ENCODE measurements around the gene OR11H1.
"Not testable (repeated sequence)": the region's sequence is repeated elsewhere in the genome, so short reads cannot be mapped to it uniquely, and the experiment has no call there.

Gene OR11H1, protein sequence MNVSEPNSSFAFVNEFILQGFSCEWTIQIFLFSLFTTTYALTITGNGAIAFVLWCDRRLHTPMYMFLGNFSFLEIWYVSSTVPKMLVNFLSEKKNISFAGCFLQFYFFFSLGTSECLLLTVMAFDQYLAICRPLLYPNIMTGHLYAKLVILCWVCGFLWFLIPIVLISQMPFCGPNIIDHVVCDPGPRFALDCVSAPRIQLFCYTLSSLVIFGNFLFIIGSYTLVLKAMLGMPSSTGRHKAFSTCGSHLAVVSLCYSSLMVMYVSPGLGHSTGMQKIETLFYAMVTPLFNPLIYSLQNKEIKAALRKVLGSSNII

DNA sequence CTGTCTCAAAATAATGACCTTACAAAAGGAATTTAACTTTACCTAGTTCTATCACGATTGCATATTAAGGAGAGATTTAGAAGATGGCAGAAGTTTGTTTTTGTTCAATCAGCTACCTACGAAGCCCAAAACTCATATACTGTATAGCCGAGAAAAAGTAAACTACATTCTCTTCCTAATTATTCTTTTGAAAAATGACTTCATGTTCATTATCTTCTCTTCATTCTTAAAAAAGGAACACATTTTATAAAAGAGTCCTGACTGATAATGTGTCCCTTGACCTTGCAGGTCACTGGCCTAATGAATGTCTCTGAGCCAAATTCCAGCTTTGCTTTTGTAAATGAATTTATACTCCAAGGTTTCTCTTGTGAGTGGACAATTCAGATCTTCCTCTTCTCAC, at the start of gene OR11H1:
OR11H1 (plus strand) TSS at position 301 of the 400 bp plus-strand sequence; CDS start at position 301, 0 bp downstream.
- DNase-seq: not testable (repeated sequence)

DNA sequence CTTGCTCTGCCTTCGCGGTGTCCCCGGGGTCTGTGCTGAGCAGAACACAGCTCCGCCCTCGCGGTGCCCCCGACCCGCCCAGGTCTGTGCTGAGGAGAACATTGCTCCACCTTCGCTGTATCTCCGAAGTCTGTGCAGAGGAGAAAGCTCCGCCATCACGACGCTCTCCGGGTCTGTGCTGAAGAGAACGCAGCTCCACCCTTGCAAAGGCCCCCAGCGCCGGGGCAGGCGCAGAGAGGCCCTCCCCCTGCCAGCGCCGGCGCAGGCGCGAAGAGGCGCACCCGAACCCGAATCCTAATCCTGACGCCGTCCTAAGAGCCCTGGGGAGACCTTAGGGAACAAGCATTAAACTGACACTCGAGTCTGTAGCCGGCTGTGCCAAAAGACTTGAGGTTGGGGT, 18.0 kb upstream of the OR11H1 start:
- DNase-seq: not testable (repeated sequence)

DNA sequence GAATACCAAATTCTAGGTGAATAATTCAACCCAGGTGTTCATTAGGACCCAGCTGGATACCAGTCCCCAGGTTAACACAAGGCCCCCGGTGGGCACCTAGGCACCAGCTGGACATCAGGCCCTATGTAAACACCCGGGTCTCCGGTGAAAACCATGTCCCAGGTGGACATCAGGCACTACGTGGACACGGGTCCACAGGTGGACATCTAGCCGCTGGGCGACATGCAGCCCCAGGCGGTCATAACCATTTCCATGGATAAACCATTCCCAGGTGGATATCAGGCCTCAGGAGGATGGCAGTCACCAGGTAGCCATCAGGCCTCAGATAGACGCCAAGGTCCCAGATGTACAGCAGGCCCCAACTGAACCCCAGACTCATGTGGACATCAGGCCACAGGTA, 12.1 kb upstream of the OR11H1 start:
- not testable (repeated sequence) for DNase-seq

DNA sequence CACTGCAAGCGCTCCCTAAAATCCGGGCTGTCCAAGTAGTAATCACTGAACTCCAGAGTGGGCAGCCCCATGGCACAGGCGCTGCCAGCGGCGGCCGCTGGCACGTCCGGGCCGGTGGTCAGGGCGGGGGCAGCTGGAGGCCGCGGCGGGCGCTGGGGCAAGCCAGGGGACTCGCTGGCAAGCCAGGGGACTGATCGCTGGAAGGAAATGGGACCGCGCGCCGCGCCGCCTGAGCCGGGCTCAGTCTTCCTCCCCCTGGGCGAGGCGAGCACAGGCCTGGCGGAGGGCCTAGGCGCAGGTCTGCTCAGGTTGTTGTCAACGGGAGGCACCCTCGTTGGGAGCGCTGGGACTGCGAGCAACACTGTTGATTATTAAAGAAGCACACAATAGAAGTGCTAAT, 25.8 kb downstream of the OR11H1 start:
- DNase-seq: not testable (repeated sequence)

DNA sequence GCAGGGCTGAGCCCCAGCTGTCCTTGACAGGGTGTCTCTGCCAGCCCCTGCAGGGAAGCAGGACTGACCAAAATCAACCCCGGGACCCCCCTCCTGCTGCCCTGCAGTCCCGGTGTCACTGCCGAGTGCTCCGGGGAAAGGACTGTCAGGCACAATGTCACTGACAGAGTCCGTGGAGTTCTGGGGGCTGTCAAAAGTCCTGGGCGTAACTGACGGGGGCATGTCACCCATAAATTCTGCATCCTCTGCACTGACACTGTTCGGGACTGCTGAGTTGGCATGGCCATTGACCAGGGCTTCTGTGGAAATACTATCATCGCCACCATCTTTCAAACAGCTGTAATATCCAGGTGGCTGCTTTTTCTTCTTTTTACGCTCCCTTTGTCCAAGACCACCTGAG, 35.5 kb downstream of the OR11H1 start:
- not testable (repeated sequence) for DNase-seq

DNA sequence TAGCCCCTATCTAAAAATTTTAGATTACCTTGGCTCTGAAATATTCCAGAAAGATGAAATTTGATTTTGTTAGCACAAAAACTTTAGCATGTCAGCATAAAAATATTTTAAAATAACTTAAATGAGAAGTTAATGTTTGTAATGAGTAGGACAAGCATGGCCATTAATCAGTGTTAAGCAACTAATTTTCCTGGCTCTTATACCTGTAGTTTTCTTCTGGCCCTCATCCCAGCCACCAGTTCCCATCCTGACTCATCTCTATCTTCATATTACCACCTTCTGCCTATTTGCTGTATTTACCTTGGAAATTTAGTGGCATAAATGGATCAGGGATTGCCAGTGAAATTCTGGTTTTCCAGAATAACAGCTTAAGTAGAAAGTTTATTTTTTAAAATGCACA, 37.1 kb downstream of the OR11H1 start:
- DNase-seq: not testable (repeated sequence)

Data from NCI-H748 treated with DMSO at 0.1 percent for 48 hours (cell line).